WTC11 (cell line): Measurements from ENCODE around the gene APOLD1. TPM values are rescaled to one million over a fixed set of nuclear protein-coding genes. Genes with fewer than 3 reads are reported as not detected.

Experiments
- ATAC-seq: fragments of 200-7000 bp; cut with Tn5 transposase; 2 replicates; pipeline ENCODE4 v1.10.0; 2021; ENCODE audit warnings: mild to moderate bottlenecking, moderate library complexity
- CTCF ChIA-PET: fragments of 300-600 bp; sonication (Branson Sonifier 250); formaldehyde crosslinking; loops from one replicate; lab custom pipeline; 2021; ENCODE audit warnings: antibody characterized with exemption; lab: Charles Lee
- POLR2A ChIA-PET: fragments of 350-600 bp; sonication (Branson Sonifier 250); formaldehyde crosslinking; loops from one replicate; lab custom pipeline; 2021; ENCODE audit warnings: antibody characterized with exemption; lab: Charles Lee
- DNase-seq: peaks from one replicate; pipeline ENCODE4 v3.0.0; 2021; ENCODE audit warnings: low spot score
- H3K27ac Mint-ChIP-seq: 2 replicates; pipeline ENCODE4 v1.8.0; 2021; ENCODE audit warnings: mixed read lengths
- H3K27me3 Mint-ChIP-seq: 2 replicates; pipeline ENCODE4 v1.8.0; 2021; ENCODE audit warnings: low read depth, mild to moderate bottlenecking, moderate library complexity, mixed read lengths
- H3K36me3 Mint-ChIP-seq: 2 replicates; pipeline ENCODE4 v1.8.0; 2021; ENCODE audit warnings: mixed read lengths
- H3K4me1 Mint-ChIP-seq: 2 replicates; pipeline ENCODE4 v1.8.0; 2022; ENCODE audit warnings: mixed read lengths
- H3K4me3 Mint-ChIP-seq: 2 replicates; pipeline ENCODE4 v1.8.0; 2021; ENCODE audit warnings: mild to moderate bottlenecking, moderate library complexity, mixed read lengths
- H3K9me3 Mint-ChIP-seq: 2 replicates; pipeline ENCODE4 v1.8.0; 2021; ENCODE audit warnings: mixed read lengths
- ATF6 ChIP-seq: sonication (generic); formaldehyde crosslinking; IDR thresholded peaks from 2 replicates; pipeline ENCODE4 v1.8.1; 2023; ENCODE audit warnings: mild to moderate bottlenecking, missing genetic modification reagents
- CBFB ChIP-seq: sonication (generic); formaldehyde crosslinking; IDR thresholded peaks from 2 replicates; pipeline ENCODE4 v1.8.1; 2022; ENCODE audit warnings: mild to moderate bottlenecking, low read depth, missing genetic modification reagents
- CREM ChIP-seq: sonication (generic); formaldehyde crosslinking; IDR thresholded peaks from 2 replicates; pipeline ENCODE4 v1.8.1; 2022; ENCODE audit warnings: mild to moderate bottlenecking, missing genetic modification reagents, moderate library complexity
- FOXJ3 ChIP-seq: sonication (generic); formaldehyde crosslinking; IDR thresholded peaks from 2 replicates; pipeline ENCODE4 v1.9.0; 2021; ENCODE audit warnings: missing genetic modification reagents, mild to moderate bottlenecking, borderline replicate concordance
- GABPB1 ChIP-seq: sonication (generic); formaldehyde crosslinking; IDR thresholded peaks from 2 replicates; pipeline ENCODE4 v1.8.1; 2023; ENCODE audit warnings: mild to moderate bottlenecking, missing genetic modification reagents
- GTF2I ChIP-seq: fragments of 250-450 bp; sonication (Bioruptor Pico); conservative IDR thresholded peaks from 2 replicates; pipeline ENCODE4 v1.4.0; 2021; ENCODE audit warnings: mild to moderate bottlenecking
- HMGXB4 ChIP-seq: sonication (generic); formaldehyde crosslinking; IDR thresholded peaks from 2 replicates; pipeline ENCODE4 v1.8.1; 2023; ENCODE audit warnings: mild to moderate bottlenecking, moderate library complexity, missing genetic modification reagents
- NFYB ChIP-seq: sonication (generic); formaldehyde crosslinking; conservative IDR thresholded peaks from 2 replicates; pipeline ENCODE4 v1.8.0; 2022; ENCODE audit warnings: low read depth, missing genetic modification reagents
- NR2C2 ChIP-seq: sonication (generic); formaldehyde crosslinking; IDR thresholded peaks from 2 replicates; pipeline ENCODE4 v1.8.0; 2022; ENCODE audit warnings: mild to moderate bottlenecking, missing genetic modification reagents
- SMAD3 ChIP-seq: sonication (generic); formaldehyde crosslinking; IDR thresholded peaks from 2 replicates; pipeline ENCODE4 v1.8.0; 2022; ENCODE audit warnings: missing genetic modification reagents, mild to moderate bottlenecking, borderline replicate concordance
- USF1 ChIP-seq: sonication (generic); formaldehyde crosslinking; IDR thresholded peaks from 2 replicates; pipeline ENCODE4 v1.8.0; 2022; ENCODE audit warnings: mild to moderate bottlenecking, missing genetic modification reagents
- ZBTB21 ChIP-seq: sonication (generic); formaldehyde crosslinking; IDR thresholded peaks from 2 replicates; pipeline ENCODE4 v1.8.1; 2023; ENCODE audit warnings: mild to moderate bottlenecking, missing genetic modification reagents, borderline replicate concordance
- ZNF138 ChIP-seq: sonication (generic); formaldehyde crosslinking; conservative IDR thresholded peaks from 2 replicates; pipeline ENCODE4 v1.8.1; 2022; ENCODE audit warnings: mild to moderate bottlenecking, moderate library complexity, missing genetic modification reagents
- ZNF232 ChIP-seq: sonication (generic); formaldehyde crosslinking; IDR thresholded peaks from 2 replicates; pipeline ENCODE4 v1.8.0; 2022; ENCODE audit warnings: mild to moderate bottlenecking, missing genetic modification reagents
- ZNF423 ChIP-seq: fragments of 250-450 bp; sonication (Bioruptor Pico); IDR thresholded peaks from 2 replicates; pipeline ENCODE4 v2.1.2; 2022; ENCODE audit warnings: mild to moderate bottlenecking, moderate library complexity
- total RNA-seq: library from RNA; stranded (reverse); gene quantifications from 3 replicates; pipeline ENCODE4 v1.2.3, GENCODE V29; 2021
- TF ChIP-seq, protein P1 (sequence below): sonication (generic); formaldehyde crosslinking; conservative IDR thresholded peaks from 2 replicates; pipeline ENCODE4 v1.8.1; 2022; ENCODE audit warnings: mild to moderate bottlenecking, missing genetic modification reagents
- TF ChIP-seq, protein P2 (sequence below): fragments of 250-450 bp; sonication (Bioruptor Pico); IDR thresholded peaks from 2 replicates; pipeline ENCODE4 v1.9.0; 2021; ENCODE audit warnings: moderate library complexity, mild to moderate bottlenecking, inconsistent platforms, borderline replicate concordance

APOLD1 gene
- total RNA-seq, 1 experiment from 2014 or later: 0.44 TPM

- H3K4me3 Mint-ChIP-seq: no peak overlapping the region
- no peak overlapping the region for H3K27ac Mint-ChIP-seq
- H3K4me1 Mint-ChIP-seq: no peaks in the 10 kb centered on the region
- ATAC-seq: no peak
- no peaks in the 10 kb centered on the region for H3K36me3 Mint-ChIP-seq
- no peak for DNase-seq
- H3K9me3 Mint-ChIP-seq: peaks cover 4% of the 10 kb centered on the region
- CTCF ChIA-PET: interaction anchor here (1.3 kb wide), 1 partner anchor 22 kb away, joined by 9 read pairs; no protein-coding TSS in a partner anchor
- POLR2A ChIA-PET: no interaction called here
- no peaks in the 10 kb centered on the region; the same call in 1 of the 2 replicates for H3K27me3 Mint-ChIP-seq
- TF ChIP-seq USF1 (no peak), NFYB (CRISPR knock-in tag) (no peak), CREM (no peak), NR2C2 (CRISPR knock-in tag) (no peak)
- TF ChIP-seq, protein P1, sequence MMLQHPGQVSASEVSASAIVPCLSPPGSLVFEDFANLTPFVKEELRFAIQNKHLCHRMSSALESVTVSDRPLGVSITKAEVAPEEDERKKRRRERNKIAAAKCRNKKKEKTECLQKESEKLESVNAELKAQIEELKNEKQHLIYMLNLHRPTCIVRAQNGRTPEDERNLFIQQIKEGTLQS: no peak
Observed at GRCh38 chr12:12759234-12759915, 26.1 kb upstream of the APOLD1 start.

- H3K27me3 Mint-ChIP-seq: no peaks in the 10 kb centered on the region; the same call in 1 of the 2 replicates
- no peak overlapping the region for H3K4me3 Mint-ChIP-seq
- H3K27ac Mint-ChIP-seq: no peak overlapping the region
- TF ChIP-seq ZNF232: no peak
- no peak for TF ChIP-seq CBFB
- no peak for TF ChIP-seq SMAD3
- TF ChIP-seq ZNF138 (CRISPR knock-in tag): no peak
- TF ChIP-seq ZBTB21 (CRISPR knock-in tag): no peak
- no peaks in the 10 kb centered on the region for H3K36me3 Mint-ChIP-seq
- POLR2A ChIA-PET: no interaction called here
- H3K4me1 Mint-ChIP-seq: no peaks in the 10 kb centered on the region
- peak; percentile 78 for ATAC-seq
- no peak for DNase-seq
- peaks cover 7% of the 10 kb centered on the region for H3K9me3 Mint-ChIP-seq
- CTCF ChIA-PET: no interaction called here
Observed at GRCh38 chr12:12764824-12765223, 20.6 kb upstream of the APOLD1 start.

DNA sequence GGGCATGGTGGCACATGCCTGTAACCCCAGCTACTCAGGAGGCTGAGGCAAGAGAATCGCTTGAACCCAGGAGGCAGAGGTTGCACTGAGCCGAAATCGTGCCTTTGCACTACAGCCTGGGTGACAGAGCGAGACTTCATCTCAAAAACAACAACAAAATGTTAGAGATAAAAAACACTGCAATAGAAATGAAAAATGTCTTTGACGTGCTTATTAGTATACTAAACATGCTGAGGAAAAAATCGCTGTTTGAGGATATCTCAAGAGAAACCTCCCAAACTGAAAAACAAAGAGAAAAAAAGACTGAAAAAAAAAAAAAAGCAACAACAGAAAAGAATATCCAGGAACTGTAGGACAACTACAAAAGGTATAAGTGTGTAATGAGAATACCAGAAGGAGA, 15.2 kb upstream of the APOLD1 start:
- DNase-seq: no peak
- ChIA-PET CTCF (no interaction called here), POLR2A (no interaction called here)

DNA sequence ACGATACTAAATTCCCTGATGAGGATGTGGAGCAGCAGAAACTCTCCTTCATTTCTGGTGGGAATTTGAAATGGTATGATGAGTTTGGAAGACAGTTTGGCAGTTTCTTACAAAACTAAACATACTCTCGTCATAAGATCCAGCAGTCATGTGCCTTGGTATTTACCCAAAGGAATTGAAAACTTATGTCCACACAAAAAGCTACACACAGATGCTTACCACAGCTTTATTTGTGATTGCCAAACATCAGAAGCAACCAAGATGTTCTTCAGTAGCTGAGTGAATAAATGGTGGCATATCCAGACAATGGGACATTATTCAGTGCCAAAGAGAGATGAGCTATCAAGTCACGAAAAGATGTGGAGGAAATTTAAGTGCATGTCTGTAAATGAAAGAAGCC, 10.7 kb upstream of the APOLD1 start:
- POLR2A ChIA-PET: no interaction called here
- Mint-ChIP-seq H3K36me3 (no peaks in the 10 kb centered on the region), H3K4me1 (no peaks in the 10 kb centered on the region), H3K27me3 (no peaks in the 10 kb centered on the region; the same call in 1 of the 2 replicates), H3K4me3 (no peak overlapping the region), H3K27ac (no peak overlapping the region), H3K9me3 (peaks cover 11% of the 10 kb centered on the region)
- no peak for ATAC-seq
- no peak for DNase-seq
- CTCF ChIA-PET: no interaction called here
- TF ChIP-seq FOXJ3 (CRISPR knock-in tag): no peak
- no peak for TF ChIP-seq GABPB1 (CRISPR knock-in tag)
- TF ChIP-seq ZNF423: no peak
- TF ChIP-seq ATF6 (CRISPR knock-in tag): no peak
- no peak for TF ChIP-seq GTF2I (CRISPR knock-in tag)
- TF ChIP-seq HMGXB4 (CRISPR knock-in tag): no peak
- TF ChIP-seq, protein P2, sequence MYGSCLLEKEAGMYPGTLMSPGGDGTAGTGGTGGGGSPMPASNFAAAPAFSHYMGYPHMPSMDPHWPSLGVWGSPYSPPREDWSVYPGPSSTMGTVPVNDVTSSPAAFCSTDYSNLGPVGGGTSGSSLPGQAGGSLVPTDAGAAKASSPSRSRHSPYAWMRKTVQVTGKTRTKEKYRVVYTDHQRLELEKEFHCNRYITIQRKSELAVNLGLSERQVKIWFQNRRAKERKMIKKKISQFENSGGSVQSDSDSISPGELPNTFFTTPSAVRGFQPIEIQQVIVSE (CRISPR knock-in tag): no peak

More for the DNA sequence above, 15.2 kb upstream of the APOLD1 start:
- H3K4me1 Mint-ChIP-seq: no peaks in the 10 kb centered on the region
- no peaks in the 10 kb centered on the region; the same call in 1 of the 2 replicates for H3K27me3 Mint-ChIP-seq
- no peak for TF ChIP-seq HMGXB4 (CRISPR knock-in tag)
- no peak overlapping the region for H3K4me3 Mint-ChIP-seq
- no peak for ATAC-seq
- peaks cover 11% of the 10 kb centered on the region for H3K9me3 Mint-ChIP-seq
- no peak overlapping the region for H3K27ac Mint-ChIP-seq
- H3K36me3 Mint-ChIP-seq: no peaks in the 10 kb centered on the region
